ENCODE data around the gene PEG3.

- TF ChIP-seq CTCF (IDR thresholded peaks at IDR 0.05) (no peak), EP300 (IDR thresholded peaks at IDR 0.05) (no peak), POLR2A (IDR thresholded peaks at IDR 0.05) (no peak)
Measured at GRCh38 chr19:56823417-56823816, 17.1 kb downstream of the PEG3 start.
